KMS-11 (cell line): ENCODE data around the gene WBP1L.
A peak's percentile ranks its signal among the peaks of the same experiment; 100 is the strongest.

Experiments used
- H2AFZ ChIP-seq: fragments of 200-600 bp; sonication (generic); 2 replicates; pipeline ENCODE4 v1.6.1; 2016; ENCODE audit warnings: antibody characterized with exemption, mixed run types, low read depth
- H3K27ac ChIP-seq: fragments of 200-600 bp; sonication (generic); 2 replicates; pipeline ENCODE4 v1.6.1; 2016; ENCODE audit warnings: mild to moderate bottlenecking, mixed run types
- H3K27me3 ChIP-seq: fragments of 200-600 bp; sonication (generic); 2 replicates; pipeline ENCODE4 v1.6.1; 2017; ENCODE audit warnings: mild to moderate bottlenecking, low read depth, mixed run types, moderate library complexity; ENCODE audit not compliant: insufficient read depth
- H3K36me3 ChIP-seq: fragments of 200-600 bp; sonication (generic); 2 replicates; pipeline ENCODE4 v1.6.1; 2017; ENCODE audit warnings: mild to moderate bottlenecking, mixed run types; ENCODE audit not compliant: insufficient read depth
- H3K4me1 ChIP-seq: fragments of 200-600 bp; sonication (generic); 2 replicates; pipeline ENCODE4 v1.6.1; 2016; ENCODE audit warnings: mild to moderate bottlenecking, low read depth, mixed run types; ENCODE audit not compliant: poor library complexity, severe bottlenecking
- H3K4me2 ChIP-seq: fragments of 200-600 bp; sonication (generic); 2 replicates; pipeline ENCODE4 v1.7.0; 2016; ENCODE audit warnings: mild to moderate bottlenecking, mixed run types
- H3K4me3 ChIP-seq: fragments of 200-600 bp; sonication (generic); IDR thresholded peaks from 2 replicates; pipeline ENCODE4 v1.6.1; 2017; ENCODE audit warnings: low read depth, low read length, mixed read lengths; ENCODE audit not compliant: insufficient read depth
- H3K79me2 ChIP-seq: fragments of 200-600 bp; sonication (generic); 2 replicates; pipeline ENCODE4 v1.6.1; 2016; ENCODE audit warnings: low read depth, mixed run types; ENCODE audit not compliant: insufficient read depth
- H3K9ac ChIP-seq: fragments of 200-600 bp; sonication (generic); 2 replicates; pipeline ENCODE4 v1.6.1; 2016; ENCODE audit warnings: mild to moderate bottlenecking, mixed run types
- H4K20me1 ChIP-seq: fragments of 200-600 bp; sonication (generic); 2 replicates; pipeline ENCODE4 v1.6.1; 2016; ENCODE audit warnings: mild to moderate bottlenecking, mixed run types; ENCODE audit not compliant: insufficient read depth
- CTCF ChIP-seq: fragments of 200-600 bp; sonication (generic); conservative IDR thresholded peaks from 2 replicates; pipeline ENCODE4 v1.6.1; 2017; ENCODE audit warnings: low read depth, mild to moderate bottlenecking, antibody characterized with exemption, low read length, moderate library complexity, mixed read lengths

The WBP1L gene

GRCh38 chr10:102800611-102801335, 57.0 kb downstream of the WBP1L start:
- H3K4me1 ChIP-seq = peaks cover 64% of the 10 kb centered on the region
- H3K27ac ChIP-seq = no peak overlapping the region
- H3K36me3 ChIP-seq = no peaks in the 10 kb centered on the region
- no peak overlapping the region for H3K4me3 ChIP-seq
- H3K9ac ChIP-seq = no peak overlapping the region
- TF ChIP-seq CTCF = no peak
- H3K4me2 ChIP-seq = no peak overlapping the region
- no peak overlapping the region for H2AFZ ChIP-seq
- no peaks in the 10 kb centered on the region for H4K20me1 ChIP-seq
- H3K27me3 ChIP-seq = no peaks in the 10 kb centered on the region
- peaks cover 12% of the 10 kb centered on the region; the same call in 1 of the 2 replicates for H3K79me2 ChIP-seq

- Histone ChIP-seq H4K20me1 (no peaks in the 10 kb centered on the region), H3K9ac (no peak overlapping the region), H3K27ac (no peak overlapping the region), H3K27me3 (no peaks in the 10 kb centered on the region), H2AFZ (no peak overlapping the region), H3K79me2 (peaks cover 12% of the 10 kb centered on the region; the same call in 1 of the 2 replicates), H3K4me1 (peaks cover 59% of the 10 kb centered on the region), H3K4me2 (no peak overlapping the region), H3K36me3 (no peaks in the 10 kb centered on the region), H3K4me3 (no peak overlapping the region)
- TF ChIP-seq CTCF = no peak
Measured at GRCh38 chr10:102801496-102801895, 57.7 kb downstream of the WBP1L start.

GRCh38 chr10:102801978-102802377, 58.2 kb downstream of the WBP1L start:
- Histone ChIP-seq H3K4me1 (peaks cover 55% of the 10 kb centered on the region), H3K9ac (no peak overlapping the region), H2AFZ (no peak overlapping the region), H3K4me2 (no peak overlapping the region), H3K36me3 (no peaks in the 10 kb centered on the region), H3K79me2 (peaks cover 11% of the 10 kb centered on the region; the same call in 1 of the 2 replicates), H3K4me3 (no peak overlapping the region), H3K27me3 (no peaks in the 10 kb centered on the region), H4K20me1 (no peaks in the 10 kb centered on the region), H3K27ac (no peak overlapping the region)
- no peak for TF ChIP-seq CTCF

GRCh38 chr10:102802920-102803534, 59.3 kb downstream of the WBP1L start:
- H3K4me1 ChIP-seq = peaks cover 44% of the 10 kb centered on the region
- H3K27ac ChIP-seq = peak overlapping the region; percentile 7; the same call in 1 of the 2 replicates
- H3K9ac ChIP-seq = no peak overlapping the region
- H3K4me2 ChIP-seq = peak overlapping the region; percentile 28; the same call in 1 of the 2 replicates
- H3K27me3 ChIP-seq = no peaks in the 10 kb centered on the region
- H3K36me3 ChIP-seq = no peaks in the 10 kb centered on the region
- TF ChIP-seq CTCF = no peak
- no peak overlapping the region for H2AFZ ChIP-seq
- peaks cover under 1% of the 10 kb centered on the region; the same call in 1 of the 2 replicates for H3K79me2 ChIP-seq
- H3K4me3 ChIP-seq = no peak overlapping the region
- H4K20me1 ChIP-seq = no peaks in the 10 kb centered on the region
